HepG2 (cell line): ENCODE results near the gene CREBBP. TPM values are rescaled to one million over a fixed set of nuclear protein-coding genes. Genes with fewer than 3 reads are reported as not detected.

Experiments used
- ATAC-seq: fragments of 200-7000 bp; cut with Tn5 transposase; 3 replicates; pipeline ENCODE4 v1.9.1; 2020; ENCODE audit warnings: mild to moderate bottlenecking, moderate library complexity
- BruUV-seq: library from RNA; stranded (reverse); fragments of 400-500 nt; replicated peaks from 2 replicates; lab custom pipeline; 2021; lab: Mats Ljungman, UMichigan
- CTCF ChIA-PET: fragments of 300-600 bp; formaldehyde crosslinking; extraction: SDS; loops from one replicate; lab custom pipeline; 2021; ENCODE audit warnings: low total read pairs, inconsistent platforms, low intra/inter-chr PET ratio; lab: Yijun Ruan, JAX
- POLR2A ChIA-PET: fragments of 350-600 bp; sonication (Branson Sonifier 250); formaldehyde crosslinking; loops from one replicate; lab custom pipeline; 2020; ENCODE audit warnings: antibody characterized with exemption, inconsistent platforms; lab: Yijun Ruan, JAX
- DNase-seq: peaks from one replicate; pipeline ENCODE4 v3.0.0-alpha.2; 2015; ENCODE audit warnings: low spot score
- FAIRE-seq: peaks from 3 replicates; lab custom pipeline; 2011; peaks lifted over from hg19 to GRCh38; lab: Jason Lieb, UNC
- H2AFZ ChIP-seq: one replicate; pipeline ENCODE4 v1.6.1; 2011; ENCODE audit warnings: low read length, inconsistent platforms
- H3K27ac ChIP-seq: fragments of 300-600 bp; 3 replicates; pipeline ENCODE4 v1.8.0; 2011; ENCODE audit warnings: mixed run types, mild to moderate bottlenecking, mixed read lengths, low read length, inconsistent platforms; ENCODE audit not compliant: insufficient read depth; ENCODE audit errors: extremely low read length
- H3K27me3 ChIP-seq, 2 experiments: fragments of 200-600 bp in 1 of 2; 2 replicates in 1 of 2; 3 replicates in 1 of 2; pipeline versions ENCODE4 v1.6.0 to v1.8.0; 2011; ENCODE audit warnings: low read length in 2 of 2, mild to moderate bottlenecking in 2 of 2, moderate library complexity in 2 of 2, inconsistent platforms in 1 of 2; ENCODE audit not compliant: insufficient read depth in 2 of 2, control insufficient read depth in 1 of 2
- H3K36me3 ChIP-seq, 2 experiments: fragments of 200-600 bp in 1 of 2; replicated peaks in 1 of 2; 2 replicates in 1 of 2; 3 replicates in 1 of 2; pipeline versions ENCODE4 v1.5.1 to v1.8.0; 2011; ENCODE audit warnings: low read length in 2 of 2, inconsistent platforms in 1 of 2; ENCODE audit not compliant: insufficient read depth in 2 of 2, control insufficient read depth in 1 of 2
- H3K4me1 ChIP-seq: 2 replicates; pipeline ENCODE4 v1.5.1; 2012; ENCODE audit warnings: low read length, inconsistent platforms; ENCODE audit not compliant: insufficient read depth
- H3K4me2 ChIP-seq: 2 replicates; pipeline ENCODE4 v1.6.0; 2011; ENCODE audit warnings: low read depth, low read length, inconsistent platforms
- H3K4me3 ChIP-seq, 3 experiments: fragments of 200-600 bp in 1 of 3; sonication (generic), shearing (Covaris generic) in 1 of 3; replicated peaks in 1 of 3; 2 replicates each; pipeline ENCODE4 v1.5.1; 2011 to 2016; ENCODE audit warnings: low read length in 3 of 3, inconsistent platforms in 2 of 3, low read depth in 2 of 3, mild to moderate bottlenecking in 2 of 3, control low read depth in 1 of 3, mixed read lengths in 1 of 3; ENCODE audit not compliant: insufficient read depth in 1 of 3
- H3K79me2 ChIP-seq: one replicate; pipeline ENCODE4 v1.6.1; 2011; ENCODE audit warnings: low read length, inconsistent platforms; ENCODE audit not compliant: insufficient read depth
- H3K9ac ChIP-seq: 2 replicates; pipeline ENCODE4 v1.6.0; 2011; ENCODE audit warnings: mild to moderate bottlenecking, low read depth, low read length, inconsistent platforms; ENCODE audit not compliant: insufficient read depth
- H3K9me3 ChIP-seq: 2 replicates; pipeline ENCODE4 v1.5.1; 2012; ENCODE audit warnings: mild to moderate bottlenecking, low read length
- H4K20me1 ChIP-seq: 2 replicates; pipeline ENCODE4 v1.6.0; 2011; ENCODE audit warnings: inconsistent platforms, mild to moderate bottlenecking, low read length, moderate library complexity; ENCODE audit not compliant: insufficient read depth
- BORCS8-MEF2B ChIP-seq: sonication (generic); formaldehyde crosslinking; IDR thresholded peaks from 2 replicates; pipeline ENCODE4 v1.8.0; 2022; ENCODE audit warnings: mild to moderate bottlenecking, missing genetic modification reagents
- HHEX ChIP-seq: IDR thresholded peaks from 2 replicates; pipeline ENCODE4 v1.6.1; 2016; ENCODE audit warnings: control low read depth
- ISL2 ChIP-seq: sonication (generic); formaldehyde crosslinking; IDR thresholded peaks from 2 replicates; pipeline ENCODE4 v1.5.0; 2020; ENCODE audit warnings: missing genetic modification reagents
- PAF1 ChIP-seq: IDR thresholded peaks from 2 replicates; pipeline ENCODE4 v1.6.1; 2016; ENCODE audit warnings: missing genetic modification reagents, missing compliant biosample characterization
- POLR2AphosphoS2 ChIP-seq: IDR thresholded peaks from 2 replicates; pipeline ENCODE4 v1.6.1; 2011; ENCODE audit warnings: low read depth, low read length, improper control_type of control experiment
- RCOR2 ChIP-seq: IDR thresholded peaks from 2 replicates; pipeline ENCODE4 v1.6.1; 2016; ENCODE audit warnings: missing biosample characterization, missing genetic modification reagents
- ZNF17 ChIP-seq: sonication (generic); formaldehyde crosslinking; IDR thresholded peaks from 2 replicates; pipeline ENCODE4 v1.5.0; 2020; ENCODE audit warnings: mild to moderate bottlenecking, missing genetic modification reagents
- ZNF720 ChIP-seq: sonication (generic); formaldehyde crosslinking; IDR thresholded peaks from 2 replicates; pipeline ENCODE4 v1.4.0; 2020; ENCODE audit warnings: missing genetic modification reagents
- ZNF747 ChIP-seq: sonication (generic); formaldehyde crosslinking; IDR thresholded peaks from 2 replicates; pipeline ENCODE4 v1.8.1; 2023; ENCODE audit warnings: missing genetic modification reagents, mild to moderate bottlenecking, borderline replicate concordance
- ZNF775 ChIP-seq: sonication (generic); formaldehyde crosslinking; IDR thresholded peaks from 2 replicates; pipeline ENCODE4 v1.4.0; 2020; ENCODE audit warnings: missing genetic modification reagents, mild to moderate bottlenecking, moderate library complexity, borderline replicate concordance
- WGBS: methylation state at CpG from one replicate; pipeline ENCODE4 v1.1.6; 2017; ENCODE audit warnings: low lambda C conversion rate; 5-methylcytosine and 5-hydroxymethylcytosine counted together
- in situ Hi-C: cut with HindIII; loops from 2 replicates; pipeline ENCODE4 v1.10.0; 2017; ENCODE audit warnings: low pct_unique_long_range_greater_than_20kb; ENCODE audit not compliant: extremely low pct_ligation_motif_present
- intact Hi-C: fragments of 100-400 bp; cut with micrococcal nuclease; formaldehyde crosslinking; loops from one replicate; pipeline ENCODE4 v1.10.0; 2022; ENCODE audit not compliant: unreplicated experiment
- polyA plus RNA-seq, 8 experiments: library from polyadenylated mRNA; depleted of rRNA in 3 of 8; stranded (reverse) in 7 of 8; unstranded in 1 of 8; fragments of >200 nt; fragmentation: Illumina TruSeq in 4 of 8; extraction: Trizol in 4 of 8; gene quantifications; 2 replicates each; pipeline versions ENCODE4 v1.2.1 to v1.2.3, GENCODE V29; 2011 to 2016; ENCODE audit warnings: low read depth in 4 of 8, missing spikeins in 1 of 8, mixed read lengths in 1 of 8; ENCODE audit not compliant: insufficient read depth in 1 of 8
- total RNA-seq, 5 experiments: library from RNA; depleted of rRNA; stranded (reverse); fragments of >200 nt; fragmentation: Illumina TruSeq; extraction: Trizol; gene quantifications; 2 replicates each; pipeline ENCODE4 v1.2.3, GENCODE V29; 2016; ENCODE audit warnings: low read depth in 1 of 5
- TF ChIP-seq, protein P1 (sequence below): sonication (generic); formaldehyde crosslinking; IDR thresholded peaks from 2 replicates; pipeline ENCODE4 v1.4.0; 2020; ENCODE audit warnings: mild to moderate bottlenecking, missing genetic modification reagents
- TF ChIP-seq, protein P2 (sequence below), 2 experiments: IDR thresholded peaks; 2 replicates each; pipeline ENCODE4 v1.6.1; 2011 to 2012; ENCODE audit warnings: low read length in 2 of 2, borderline replicate concordance in 1 of 2, low read depth in 1 of 2, mild to moderate bottlenecking in 1 of 2, moderate library complexity in 1 of 2
- TF ChIP-seq, protein P3 (sequence below): sonication (generic); formaldehyde crosslinking; IDR thresholded peaks from 2 replicates; pipeline ENCODE4 v1.4.0; 2020; ENCODE audit warnings: mild to moderate bottlenecking, missing genetic modification reagents
- TF ChIP-seq, protein P4 (sequence below): sonication (generic); formaldehyde crosslinking; IDR thresholded peaks from 2 replicates; pipeline ENCODE4 v1.8.1; 2023; ENCODE audit warnings: mild to moderate bottlenecking, missing genetic modification reagents, borderline replicate concordance
- TF ChIP-seq, protein P5 (sequence below): sonication (generic); formaldehyde crosslinking; IDR thresholded peaks from 2 replicates; pipeline ENCODE4 v1.4.0; 2020; ENCODE audit warnings: mild to moderate bottlenecking, missing genetic modification reagents
- TF ChIP-seq, protein P6 (sequence below): IDR thresholded peaks from 2 replicates; pipeline ENCODE4 v1.6.1; 2016; ENCODE audit warnings: low read depth, control low read depth

CREBBP gene
- total and polyA plus RNA-seq, 2 of the 13 experiments (the other 11 are each of a cell fraction or from before 2014, with no cell fraction given): 5.3 to 10.4 TPM

DNA sequence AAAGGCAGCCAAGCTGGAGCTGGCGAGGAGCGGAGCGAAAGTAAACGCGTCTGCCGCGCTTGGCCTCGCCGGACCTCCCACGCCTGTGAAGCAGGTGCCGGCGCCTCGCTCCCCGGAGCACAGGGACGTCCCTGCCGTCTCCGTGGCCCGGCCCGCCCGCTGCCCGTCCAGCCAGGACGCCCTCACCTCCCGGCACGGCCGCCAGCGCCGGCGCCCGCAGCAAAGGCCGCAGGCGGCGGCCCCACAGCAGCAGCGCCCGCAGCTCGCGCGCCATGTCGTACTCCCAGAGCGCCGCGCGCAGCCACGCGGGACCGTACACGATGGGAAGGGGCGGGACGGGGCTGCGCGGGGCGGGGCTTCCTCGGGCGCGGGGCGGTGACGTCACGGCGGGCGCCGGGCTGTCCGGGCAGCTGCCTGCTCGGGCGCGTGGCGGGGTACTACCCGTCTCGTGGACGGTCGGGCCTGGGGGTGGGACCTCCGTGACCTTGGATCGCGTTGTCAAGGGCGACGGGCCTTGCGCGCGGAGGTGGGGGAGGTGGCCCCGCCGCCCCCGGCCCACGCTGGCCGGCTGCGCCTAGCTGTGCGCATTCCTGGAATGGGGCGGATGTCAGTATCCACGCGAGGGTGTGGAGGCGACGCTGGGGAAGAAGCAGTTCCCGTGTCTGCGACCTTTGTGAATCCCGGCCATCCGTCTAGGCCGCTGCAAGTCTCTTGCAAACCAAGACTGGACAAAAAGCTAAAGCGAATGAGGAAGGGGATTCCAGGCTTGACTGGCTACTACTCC lies 163.1 kb downstream of the CREBBP start, which contains the start of gene TRAP1:
TRAP1 (minus strand) TSS at position 290 of the 784 bp plus-strand sequence; CDS start at position 274, 16 bp downstream.
- DNase-seq (peak; percentile 50), ATAC-seq (peak; percentile 76), FAIRE-seq (no peak)
- H3K4me1 ChIP-seq: peaks cover 58% of the 10 kb centered on the region
- H3K27me3 ChIP-seq: peaks cover 0 to 2% of the 10 kb centered on the region in 2 experiments; a peak in 1 of 5 replicates
- H2AFZ ChIP-seq: no peak within 1 kb of the TSS
- peak within 1 kb of the TSS; percentile 83 for H3K4me2 ChIP-seq
- POLR2A ChIA-PET: interaction anchor here (0.8 to 9.7 kb wide), 5 partner anchors 11 to 567 kb away, joined by 3 to 144 read pairs (median 3); partner anchors contain the start of gene CREBBP
- WGBS: 5% methylated on average over 11 of the region's 95 CpGs
- peak within 1 kb of the TSS; percentile 77 to 98 (median 93) for H3K4me3 ChIP-seq
- CTCF ChIA-PET: no interaction called here
- H3K79me2 ChIP-seq: peaks cover 44% of the 10 kb centered on the region
- peak within 1 kb of the TSS; percentile 73 for H3K27ac ChIP-seq
- in situ Hi-C loops (no loop called here), intact Hi-C loops (loop anchor here (2.0 kb wide), 1 partner anchor 27 kb away; no protein-coding TSS in a partner anchor)
- no peaks in the 10 kb centered on the region; a peak in 1 of 5 replicates for H3K36me3 ChIP-seq
- H4K20me1 ChIP-seq: no peaks in the 10 kb centered on the region
- peak within 1 kb of the TSS; percentile 96 for H3K9ac ChIP-seq
- no peaks in the 10 kb centered on the region for H3K9me3 ChIP-seq
- no TSS peak for BruUV-seq
- TF ChIP-seq, protein P1, sequence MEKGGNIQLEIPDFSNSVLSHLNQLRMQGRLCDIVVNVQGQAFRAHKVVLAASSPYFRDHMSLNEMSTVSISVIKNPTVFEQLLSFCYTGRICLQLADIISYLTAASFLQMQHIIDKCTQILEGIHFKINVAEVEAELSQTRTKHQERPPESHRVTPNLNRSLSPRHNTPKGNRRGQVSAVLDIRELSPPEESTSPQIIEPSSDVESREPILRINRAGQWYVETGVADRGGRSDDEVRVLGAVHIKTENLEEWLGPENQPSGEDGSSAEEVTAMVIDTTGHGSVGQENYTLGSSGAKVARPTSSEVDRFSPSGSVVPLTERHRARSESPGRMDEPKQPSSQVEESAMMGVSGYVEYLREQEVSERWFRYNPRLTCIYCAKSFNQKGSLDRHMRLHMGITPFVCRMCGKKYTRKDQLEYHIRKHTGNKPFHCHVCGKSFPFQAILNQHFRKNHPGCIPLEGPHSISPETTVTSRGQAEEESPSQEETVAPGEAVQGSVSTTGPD (CRISPR knock-in tag): no peak
- TF ChIP-seq ZNF17: no peak
- TF ChIP-seq, protein P2, sequence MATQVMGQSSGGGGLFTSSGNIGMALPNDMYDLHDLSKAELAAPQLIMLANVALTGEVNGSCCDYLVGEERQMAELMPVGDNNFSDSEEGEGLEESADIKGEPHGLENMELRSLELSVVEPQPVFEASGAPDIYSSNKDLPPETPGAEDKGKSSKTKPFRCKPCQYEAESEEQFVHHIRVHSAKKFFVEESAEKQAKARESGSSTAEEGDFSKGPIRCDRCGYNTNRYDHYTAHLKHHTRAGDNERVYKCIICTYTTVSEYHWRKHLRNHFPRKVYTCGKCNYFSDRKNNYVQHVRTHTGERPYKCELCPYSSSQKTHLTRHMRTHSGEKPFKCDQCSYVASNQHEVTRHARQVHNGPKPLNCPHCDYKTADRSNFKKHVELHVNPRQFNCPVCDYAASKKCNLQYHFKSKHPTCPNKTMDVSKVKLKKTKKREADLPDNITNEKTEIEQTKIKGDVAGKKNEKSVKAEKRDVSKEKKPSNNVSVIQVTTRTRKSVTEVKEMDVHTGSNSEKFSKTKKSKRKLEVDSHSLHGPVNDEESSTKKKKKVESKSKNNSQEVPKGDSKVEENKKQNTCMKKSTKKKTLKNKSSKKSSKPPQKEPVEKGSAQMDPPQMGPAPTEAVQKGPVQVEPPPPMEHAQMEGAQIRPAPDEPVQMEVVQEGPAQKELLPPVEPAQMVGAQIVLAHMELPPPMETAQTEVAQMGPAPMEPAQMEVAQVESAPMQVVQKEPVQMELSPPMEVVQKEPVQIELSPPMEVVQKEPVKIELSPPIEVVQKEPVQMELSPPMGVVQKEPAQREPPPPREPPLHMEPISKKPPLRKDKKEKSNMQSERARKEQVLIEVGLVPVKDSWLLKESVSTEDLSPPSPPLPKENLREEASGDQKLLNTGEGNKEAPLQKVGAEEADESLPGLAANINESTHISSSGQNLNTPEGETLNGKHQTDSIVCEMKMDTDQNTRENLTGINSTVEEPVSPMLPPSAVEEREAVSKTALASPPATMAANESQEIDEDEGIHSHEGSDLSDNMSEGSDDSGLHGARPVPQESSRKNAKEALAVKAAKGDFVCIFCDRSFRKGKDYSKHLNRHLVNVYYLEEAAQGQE (IDR thresholded peaks at IDR 0.05; ENCODE audit: borderline replicate concordance in 1 of 2, low read depth in 1 of 2, low read length in 2 of 2): no peak
- no peak for TF ChIP-seq ZNF775 (CRISPR knock-in tag)
- TF ChIP-seq, protein P3, sequence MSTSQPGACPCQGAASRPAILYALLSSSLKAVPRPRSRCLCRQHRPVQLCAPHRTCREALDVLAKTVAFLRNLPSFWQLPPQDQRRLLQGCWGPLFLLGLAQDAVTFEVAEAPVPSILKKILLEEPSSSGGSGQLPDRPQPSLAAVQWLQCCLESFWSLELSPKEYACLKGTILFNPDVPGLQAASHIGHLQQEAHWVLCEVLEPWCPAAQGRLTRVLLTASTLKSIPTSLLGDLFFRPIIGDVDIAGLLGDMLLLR (CRISPR knock-in tag): peak; percentile 59; the same call in 1 of the 2 replicates
- TF ChIP-seq BORCS8-MEF2B (CRISPR knock-in tag): peak; percentile 70; the same call in 1 of the 2 replicates
- peak; percentile 7; the same call in 1 of the 2 replicates for TF ChIP-seq ISL2 (CRISPR knock-in tag)
- TF ChIP-seq, protein P4, sequence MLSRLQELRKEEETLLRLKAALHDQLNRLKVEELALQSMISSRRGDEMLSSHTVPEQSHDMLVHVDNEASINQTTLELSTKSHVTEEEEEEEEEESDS (CRISPR knock-in tag): no peak
- TF ChIP-seq ZNF720 (CRISPR knock-in tag): peak; percentile 40; the same call in 1 of the 2 replicates
- TF ChIP-seq ZNF747 (CRISPR knock-in tag): no peak
- TF ChIP-seq, protein P5, sequence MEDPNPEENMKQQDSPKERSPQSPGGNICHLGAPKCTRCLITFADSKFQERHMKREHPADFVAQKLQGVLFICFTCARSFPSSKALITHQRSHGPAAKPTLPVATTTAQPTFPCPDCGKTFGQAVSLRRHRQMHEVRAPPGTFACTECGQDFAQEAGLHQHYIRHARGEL: no peak
- TF ChIP-seq PAF1 (CRISPR knock-in tag): no peak
- TF ChIP-seq POLR2AphosphoS2: no peak
- TF ChIP-seq RCOR2 (CRISPR knock-in tag): no peak
- no peak for TF ChIP-seq HHEX (CRISPR knock-in tag)
- TF ChIP-seq, protein P6, sequence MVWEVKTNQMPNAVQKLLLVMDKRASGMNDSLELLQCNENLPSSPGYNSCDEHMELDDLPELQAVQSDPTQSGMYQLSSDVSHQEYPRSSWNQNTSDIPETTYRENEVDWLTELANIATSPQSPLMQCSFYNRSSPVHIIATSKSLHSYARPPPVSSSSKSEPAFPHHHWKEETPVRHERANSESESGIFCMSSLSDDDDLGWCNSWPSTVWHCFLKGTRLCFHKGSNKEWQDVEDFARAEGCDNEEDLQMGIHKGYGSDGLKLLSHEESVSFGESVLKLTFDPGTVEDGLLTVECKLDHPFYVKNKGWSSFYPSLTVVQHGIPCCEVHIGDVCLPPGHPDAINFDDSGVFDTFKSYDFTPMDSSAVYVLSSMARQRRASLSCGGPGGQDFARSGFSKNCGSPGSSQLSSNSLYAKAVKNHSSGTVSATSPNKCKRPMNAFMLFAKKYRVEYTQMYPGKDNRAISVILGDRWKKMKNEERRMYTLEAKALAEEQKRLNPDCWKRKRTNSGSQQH (CRISPR knock-in tag): no peak
